ENCODE measurements around the gene DEGS2. TPM values are rescaled to one million over a fixed set of nuclear protein-coding genes. Genes with fewer than 3 reads are reported as not detected.

Gene DEGS2
- total RNA-seq, 1 experiment from 2014 or later, result not detected

DNA sequence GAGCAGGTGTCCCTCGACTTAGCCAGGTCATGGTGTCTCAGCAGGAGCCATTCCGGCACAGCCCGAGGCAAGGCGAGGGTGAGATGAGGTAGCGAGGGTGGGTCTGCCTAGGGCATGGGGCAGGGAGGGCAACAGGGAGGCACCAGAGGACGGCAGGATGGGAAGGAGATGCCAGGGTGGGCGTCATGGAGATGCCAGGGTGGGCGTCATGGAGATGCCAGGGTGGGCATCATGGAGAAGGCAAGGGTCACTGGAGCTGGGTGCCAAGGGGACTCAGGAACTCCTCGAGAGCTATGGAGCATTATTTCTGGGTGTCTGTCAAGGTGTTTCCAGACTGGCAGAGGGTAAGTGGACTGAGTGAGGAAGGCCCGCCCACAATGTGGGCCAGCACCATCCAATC lies 7.4 kb downstream of the DEGS2 start:
- no peak for DNase-seq (ENCODE audit: low spot score)
- Histone ChIP-seq H3K9me3 (ENCODE audit: low read depth, low read length, poor library complexity, severe bottlenecking) (no peaks in the 10 kb centered on the region), H3K27me3 (replicated peaks; ENCODE audit: insufficient read depth, low read depth, low read length, poor library complexity) (no peaks in the 10 kb centered on the region), H3K4me3 (ENCODE audit: low read depth, low read length, poor library complexity, severe bottlenecking) (no peak overlapping the region), H3K4me1 (ENCODE audit: insufficient read depth, low read length, poor library complexity, severe bottlenecking) (no peaks in the 10 kb centered on the region), H3K36me3 (ENCODE audit: insufficient read depth, low read length, poor library complexity, severe bottlenecking) (no peaks in the 10 kb centered on the region), H3K27ac (ENCODE audit: low read depth, low read length, poor library complexity, severe bottlenecking) (no peak overlapping the region)
- TF ChIP-seq, protein P1, sequence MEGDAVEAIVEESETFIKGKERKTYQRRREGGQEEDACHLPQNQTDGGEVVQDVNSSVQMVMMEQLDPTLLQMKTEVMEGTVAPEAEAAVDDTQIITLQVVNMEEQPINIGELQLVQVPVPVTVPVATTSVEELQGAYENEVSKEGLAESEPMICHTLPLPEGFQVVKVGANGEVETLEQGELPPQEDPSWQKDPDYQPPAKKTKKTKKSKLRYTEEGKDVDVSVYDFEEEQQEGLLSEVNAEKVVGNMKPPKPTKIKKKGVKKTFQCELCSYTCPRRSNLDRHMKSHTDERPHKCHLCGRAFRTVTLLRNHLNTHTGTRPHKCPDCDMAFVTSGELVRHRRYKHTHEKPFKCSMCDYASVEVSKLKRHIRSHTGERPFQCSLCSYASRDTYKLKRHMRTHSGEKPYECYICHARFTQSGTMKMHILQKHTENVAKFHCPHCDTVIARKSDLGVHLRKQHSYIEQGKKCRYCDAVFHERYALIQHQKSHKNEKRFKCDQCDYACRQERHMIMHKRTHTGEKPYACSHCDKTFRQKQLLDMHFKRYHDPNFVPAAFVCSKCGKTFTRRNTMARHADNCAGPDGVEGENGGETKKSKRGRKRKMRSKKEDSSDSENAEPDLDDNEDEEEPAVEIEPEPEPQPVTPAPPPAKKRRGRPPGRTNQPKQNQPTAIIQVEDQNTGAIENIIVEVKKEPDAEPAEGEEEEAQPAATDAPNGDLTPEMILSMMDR (conservative IDR thresholded peaks at IDR 0.05; ENCODE audit: low read depth, low read length), result no peak
- TF ChIP-seq EZH2 (IDR thresholded peaks at IDR 0.05; ENCODE audit: borderline replicate concordance, low read depth, low read length, poor library complexity, severe bottlenecking), result no peak
- POLR2A ChIA-PET (ENCODE audit: low non-redundant PET), result no interaction called here
- BruUV-seq (replicated peaks), result no TSS peak
- intact Hi-C loops (cut with micrococcal nuclease; ENCODE audit: unreplicated experiment), result no loop called here
- CTCF ChIA-PET, result no interaction called here

DNA sequence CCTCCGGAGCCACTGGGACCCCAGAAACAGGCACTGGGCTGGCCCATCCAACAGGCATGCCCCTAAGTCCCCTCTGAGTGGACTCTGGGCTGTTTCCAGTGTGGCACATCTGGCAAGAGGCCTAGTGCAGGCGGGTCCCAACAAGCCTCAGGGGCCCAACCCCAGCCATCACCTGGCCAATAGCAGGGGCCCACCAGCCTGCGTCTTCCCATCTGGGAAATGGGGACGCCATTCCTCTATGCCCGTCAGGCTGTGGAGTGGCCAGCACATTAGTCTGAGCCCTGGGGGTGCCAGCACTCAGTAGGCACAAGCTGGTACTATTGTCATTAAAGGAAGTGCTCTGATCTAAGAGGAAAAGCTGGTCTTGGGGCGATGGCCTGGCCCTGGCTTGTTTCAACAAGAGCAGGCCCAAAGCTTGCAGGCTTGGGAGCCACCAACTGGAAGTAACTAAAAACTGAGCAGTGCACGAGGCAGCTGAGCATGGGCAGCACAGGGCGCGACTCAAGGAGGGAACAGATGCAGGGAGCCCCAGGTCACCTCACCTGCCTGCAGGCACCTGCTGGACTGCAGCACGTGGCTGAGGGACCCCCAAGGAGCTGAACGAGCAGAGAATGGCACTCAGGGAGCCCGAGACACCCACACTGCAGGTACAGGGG lies 8.4 kb downstream of the DEGS2 start:
- Histone ChIP-seq H3K4me3 (ENCODE audit: low read depth, low read length, poor library complexity, severe bottlenecking) (no peak overlapping the region), H3K27me3 (replicated peaks; ENCODE audit: insufficient read depth, low read depth, low read length, poor library complexity) (no peaks in the 10 kb centered on the region), H3K4me1 (ENCODE audit: insufficient read depth, low read length, poor library complexity, severe bottlenecking) (no peaks in the 10 kb centered on the region), H3K36me3 (ENCODE audit: insufficient read depth, low read length, poor library complexity, severe bottlenecking) (no peaks in the 10 kb centered on the region), H3K9me3 (ENCODE audit: low read depth, low read length, poor library complexity, severe bottlenecking) (no peaks in the 10 kb centered on the region), H3K27ac (ENCODE audit: low read depth, low read length, poor library complexity, severe bottlenecking) (no peak overlapping the region)
- POLR2A ChIA-PET (ENCODE audit: low non-redundant PET), result no interaction called here
- no TSS peak for BruUV-seq (replicated peaks)
- no peak for TF ChIP-seq EZH2 (IDR thresholded peaks at IDR 0.05; ENCODE audit: borderline replicate concordance, low read depth, low read length, poor library complexity, severe bottlenecking)
- TF ChIP-seq, protein P1 (conservative IDR thresholded peaks at IDR 0.05; ENCODE audit: low read depth, low read length), result no peak
- intact Hi-C loops (cut with micrococcal nuclease; ENCODE audit: unreplicated experiment), result no loop called here
- CTCF ChIA-PET, result no interaction called here
- DNase-seq (ENCODE audit: low spot score), result no peak

DNA sequence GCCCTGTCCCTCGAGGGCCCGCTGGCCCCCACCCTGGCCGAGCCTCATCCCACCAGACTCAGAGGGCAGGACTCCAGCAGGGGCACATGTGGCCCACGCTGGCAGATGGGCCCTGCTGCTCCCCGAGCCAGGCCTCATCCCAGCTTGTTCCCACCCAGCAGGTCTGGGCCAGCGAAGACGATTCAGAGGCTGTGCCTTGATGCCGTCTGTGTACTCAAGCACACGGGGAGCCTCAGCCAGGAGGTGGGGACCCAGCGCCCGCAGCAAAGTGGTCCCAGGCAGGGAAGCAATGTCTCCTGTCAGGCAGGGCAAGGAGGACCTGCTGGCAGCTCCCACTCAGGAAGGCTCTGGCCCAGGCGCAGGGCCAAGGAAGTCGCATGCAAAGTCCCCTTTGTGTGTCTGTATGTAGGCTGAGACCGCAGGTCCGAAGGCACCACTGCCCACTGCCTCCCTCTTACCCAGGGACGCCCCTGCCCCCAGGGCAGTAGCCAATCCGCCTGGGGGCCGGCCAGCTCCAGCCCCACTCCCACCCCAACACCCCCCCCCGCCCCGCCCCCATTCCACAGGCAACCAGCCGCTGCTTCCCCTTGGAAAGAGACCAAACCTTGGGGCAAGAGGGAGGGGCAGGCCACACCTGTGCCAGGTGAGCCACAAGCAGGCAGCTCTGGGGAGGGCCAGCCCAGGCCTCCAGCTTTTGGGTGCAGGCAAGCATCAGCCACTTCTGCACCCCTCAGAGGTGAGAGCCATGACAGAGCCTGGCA lies 9.4 kb downstream of the DEGS2 start:
- ChIA-PET CTCF (no interaction called here), POLR2A (ENCODE audit: low non-redundant PET) (no interaction called here)
- no peaks in the 10 kb centered on the region for H3K36me3 ChIP-seq (ENCODE audit: insufficient read depth, low read length, poor library complexity, severe bottlenecking)
- no peaks in the 10 kb centered on the region for H3K4me1 ChIP-seq (ENCODE audit: insufficient read depth, low read length, poor library complexity, severe bottlenecking)
- no peak for DNase-seq (ENCODE audit: low spot score)
- no peak overlapping the region for H3K4me3 ChIP-seq (ENCODE audit: low read depth, low read length, poor library complexity, severe bottlenecking)
- no TSS peak for BruUV-seq (replicated peaks)
- TF ChIP-seq, protein P1 (conservative IDR thresholded peaks at IDR 0.05; ENCODE audit: low read depth, low read length), result no peak
- TF ChIP-seq EZH2 (IDR thresholded peaks at IDR 0.05; ENCODE audit: borderline replicate concordance, low read depth, low read length, poor library complexity, severe bottlenecking), result no peak
- intact Hi-C loops (cut with micrococcal nuclease; ENCODE audit: unreplicated experiment), result no loop called here
- H3K9me3 ChIP-seq (ENCODE audit: low read depth, low read length, poor library complexity, severe bottlenecking), result no peaks in the 10 kb centered on the region
- no peak overlapping the region for H3K27ac ChIP-seq (ENCODE audit: low read depth, low read length, poor library complexity, severe bottlenecking)
- H3K27me3 ChIP-seq (replicated peaks; ENCODE audit: insufficient read depth, low read depth, low read length, poor library complexity), result no peaks in the 10 kb centered on the region

Measured in A673 (cell line).